Body of pancreas (tissue), 4 donors: ENCODE data around the gene PTPRN2.

Experiments
- CTCF ChIP-seq, 7 experiments: fragments of 450-650 bp in 4 of 7; fragments of 200-600 bp in 3 of 7; sonication (generic) in 3 of 7; IDR thresholded peaks; one replicate each; pipeline ENCODE4 v1.5.1; 2016 to 2019; ENCODE audit warnings: antibody characterized with exemption in 7 of 7
- POLR2A ChIP-seq, 3 donors: fragments of 450-650 bp; IDR thresholded peaks; one replicate each; pipeline ENCODE4 v1.6.1; 2016; ENCODE audit warnings: antibody characterized with exemption in 3 of 3, mild to moderate bottlenecking in 2 of 3

DNA sequence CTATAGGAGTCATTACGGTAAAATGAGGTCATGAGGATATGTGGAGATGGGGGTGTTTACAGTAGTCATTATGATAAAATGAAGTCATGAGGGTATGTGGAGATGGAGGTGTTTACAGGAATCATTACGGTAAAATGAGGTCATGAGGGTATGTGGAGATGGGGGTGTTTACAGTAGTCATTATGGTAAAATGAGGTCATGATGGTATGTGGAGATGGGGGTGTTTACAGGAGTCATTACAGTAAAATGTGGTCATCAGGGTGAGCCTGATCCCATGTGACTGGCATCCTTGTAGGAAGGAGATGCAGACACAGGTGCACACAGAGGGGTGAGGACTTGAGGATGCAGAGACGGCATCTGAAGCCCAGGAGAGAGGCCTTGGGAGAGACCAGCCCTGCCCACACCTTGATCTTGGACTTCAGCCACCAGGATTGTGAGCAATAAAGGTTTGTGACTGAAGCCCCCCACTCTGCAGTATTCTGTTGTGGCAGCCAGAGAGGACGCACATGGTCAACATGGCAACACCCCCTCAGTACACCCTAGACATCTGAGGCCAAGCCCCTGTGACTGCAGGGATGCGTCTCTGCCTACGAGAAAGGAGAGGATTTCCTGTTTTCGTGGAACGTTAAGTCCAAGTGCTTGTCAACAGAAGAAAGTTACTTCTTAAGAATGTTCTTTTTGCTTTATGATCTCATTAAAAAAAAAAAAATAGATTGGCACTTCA lies 706.4 kb downstream of the PTPRN2 start:
- TF ChIP-seq CTCF (IDR thresholded peaks at IDR 0.05) (no peak), POLR2A (IDR thresholded peaks at IDR 0.05) (no peak)
